ENCODE data around the gene FDXACB1.

The FDXACB1 gene

DNA sequence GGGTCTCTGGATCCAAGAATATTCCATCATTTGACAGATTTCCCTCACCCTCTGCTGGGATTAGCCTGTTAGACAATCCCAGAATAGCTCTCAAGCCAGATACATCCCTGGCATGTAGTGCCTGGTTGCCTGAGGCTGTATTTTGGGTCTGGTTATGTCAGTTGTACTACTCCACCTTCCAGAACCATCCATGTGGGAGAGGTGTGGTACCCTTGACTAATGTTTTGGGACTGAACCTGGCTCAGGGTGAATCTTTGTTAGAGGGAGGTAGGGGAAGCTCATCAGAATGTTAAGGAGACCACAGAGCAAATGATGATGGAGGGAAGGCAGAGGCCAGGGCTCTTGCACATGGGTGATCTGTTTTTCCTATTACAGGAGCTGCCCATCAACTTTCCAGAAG lies 45.0 kb upstream of the FDXACB1 start:
- H3K9me3 ChIP-seq (replicated peaks; ENCODE audit: insufficient read depth, low read length) = no peaks in the 10 kb centered on the region
- no peak overlapping the region for H3K27ac ChIP-seq (ENCODE audit: low read length)
- peaks cover 6% of the 10 kb centered on the region for H3K4me1 ChIP-seq (ENCODE audit: low read length)
- no peaks in the 10 kb centered on the region for H4K20me1 ChIP-seq (ENCODE audit: insufficient read depth, low read length)
- H2AFZ ChIP-seq (ENCODE audit: low read length) = no peak overlapping the region
- no peaks in the 10 kb centered on the region for H3K79me2 ChIP-seq (ENCODE audit: low read length)
- H3K27me3 ChIP-seq (replicated peaks; ENCODE audit: insufficient read depth, low read length) = no peaks in the 10 kb centered on the region
- no peaks in the 10 kb centered on the region for H3K9me2 ChIP-seq (replicated peaks; ENCODE audit: insufficient read depth, low read length)
- H3K4me2 ChIP-seq (ENCODE audit: low read depth, low read length) = no peak overlapping the region
- no peaks in the 10 kb centered on the region for H3K36me3 ChIP-seq (replicated peaks; ENCODE audit: insufficient read depth, low read length)
- DNase-seq = no peak
- TF ChIP-seq, protein P1, sequence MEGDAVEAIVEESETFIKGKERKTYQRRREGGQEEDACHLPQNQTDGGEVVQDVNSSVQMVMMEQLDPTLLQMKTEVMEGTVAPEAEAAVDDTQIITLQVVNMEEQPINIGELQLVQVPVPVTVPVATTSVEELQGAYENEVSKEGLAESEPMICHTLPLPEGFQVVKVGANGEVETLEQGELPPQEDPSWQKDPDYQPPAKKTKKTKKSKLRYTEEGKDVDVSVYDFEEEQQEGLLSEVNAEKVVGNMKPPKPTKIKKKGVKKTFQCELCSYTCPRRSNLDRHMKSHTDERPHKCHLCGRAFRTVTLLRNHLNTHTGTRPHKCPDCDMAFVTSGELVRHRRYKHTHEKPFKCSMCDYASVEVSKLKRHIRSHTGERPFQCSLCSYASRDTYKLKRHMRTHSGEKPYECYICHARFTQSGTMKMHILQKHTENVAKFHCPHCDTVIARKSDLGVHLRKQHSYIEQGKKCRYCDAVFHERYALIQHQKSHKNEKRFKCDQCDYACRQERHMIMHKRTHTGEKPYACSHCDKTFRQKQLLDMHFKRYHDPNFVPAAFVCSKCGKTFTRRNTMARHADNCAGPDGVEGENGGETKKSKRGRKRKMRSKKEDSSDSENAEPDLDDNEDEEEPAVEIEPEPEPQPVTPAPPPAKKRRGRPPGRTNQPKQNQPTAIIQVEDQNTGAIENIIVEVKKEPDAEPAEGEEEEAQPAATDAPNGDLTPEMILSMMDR (IDR thresholded peaks at IDR 0.05; ENCODE audit: low read length) = no peak
- no peak overlapping the region for H3K4me3 ChIP-seq (ENCODE audit: low read length)
- peaks cover 7% of the 10 kb centered on the region; the same call in 1 of the 2 replicates for H3F3A ChIP-seq (ENCODE audit: insufficient read depth, low read length)
- no peak overlapping the region for H3K9ac ChIP-seq (ENCODE audit: low read length)

DNA sequence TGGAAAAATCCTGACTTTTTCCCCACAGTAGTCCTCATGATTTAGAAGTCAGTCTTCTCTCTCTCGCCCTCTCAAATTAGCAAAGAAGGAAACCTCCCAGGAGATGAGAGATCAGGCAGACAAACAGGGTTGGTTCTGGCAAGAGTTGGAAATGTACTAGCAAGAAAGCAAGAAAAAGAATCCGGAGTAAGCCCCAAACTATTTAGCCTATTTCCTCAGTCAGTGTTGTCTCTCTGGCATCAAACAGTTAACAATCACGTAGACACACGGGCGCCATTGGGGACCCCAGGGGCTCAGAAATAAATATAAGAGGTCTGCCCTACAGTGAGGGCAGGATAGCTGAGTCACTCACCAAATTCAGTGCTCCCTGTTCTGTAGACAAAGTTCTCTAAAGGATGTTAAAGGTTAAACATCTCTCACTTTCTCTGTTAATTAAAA lies 44.4 kb upstream of the FDXACB1 start:
- H3K4me3 ChIP-seq (ENCODE audit: low read length) = no peak overlapping the region
- no peak overlapping the region for H3K4me2 ChIP-seq (ENCODE audit: low read depth, low read length)
- peaks cover 7% of the 10 kb centered on the region for H3F3A ChIP-seq (ENCODE audit: insufficient read depth, low read length)
- H3K36me3 ChIP-seq (replicated peaks; ENCODE audit: insufficient read depth, low read length) = no peaks in the 10 kb centered on the region
- DNase-seq = no peak
- no peaks in the 10 kb centered on the region for H3K9me2 ChIP-seq (replicated peaks; ENCODE audit: insufficient read depth, low read length)
- H3K79me2 ChIP-seq (ENCODE audit: low read length) = no peaks in the 10 kb centered on the region
- peaks cover 6% of the 10 kb centered on the region for H3K4me1 ChIP-seq (ENCODE audit: low read length)
- H3K27me3 ChIP-seq (replicated peaks; ENCODE audit: insufficient read depth, low read length) = no peaks in the 10 kb centered on the region
- H3K9ac ChIP-seq (ENCODE audit: low read length) = no peak overlapping the region
- no peaks in the 10 kb centered on the region for H4K20me1 ChIP-seq (ENCODE audit: insufficient read depth, low read length)
- no peaks in the 10 kb centered on the region for H3K9me3 ChIP-seq (replicated peaks; ENCODE audit: insufficient read depth, low read length)
- no peak for TF ChIP-seq EZH2 (optimal IDR thresholded peaks at IDR 0.05; ENCODE audit: low read depth, low read length)
- TF ChIP-seq, protein P1 (IDR thresholded peaks at IDR 0.05; ENCODE audit: low read length) = no peak
- no peak for TF ChIP-seq EZH2phosphoT487 (IDR thresholded peaks at IDR 0.05; ENCODE audit: low read length)
- no peak overlapping the region for H2AFZ ChIP-seq (ENCODE audit: low read length)
- no peak overlapping the region for H3K27ac ChIP-seq (ENCODE audit: low read length)

DNA sequence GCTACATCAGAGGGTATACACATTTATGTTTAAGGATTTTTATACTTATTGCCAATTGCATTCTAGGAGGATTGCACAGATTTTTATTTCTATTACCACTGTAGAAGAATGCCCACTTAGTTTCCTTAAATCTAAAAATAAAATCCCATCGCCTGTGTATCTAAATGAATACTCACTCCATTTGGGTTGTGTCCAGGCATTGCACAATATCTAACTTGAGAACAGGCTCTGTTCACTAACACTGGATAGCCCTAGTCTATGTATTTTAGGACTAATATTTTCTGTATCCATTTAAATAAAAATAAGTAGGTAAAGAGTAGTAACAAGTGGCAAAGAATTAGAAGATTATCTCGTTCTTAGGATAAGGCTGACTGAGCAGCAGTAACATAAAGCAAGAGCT lies 43.8 kb upstream of the FDXACB1 start:
- H3K4me1 ChIP-seq (ENCODE audit: low read length) = peaks cover 6% of the 10 kb centered on the region
- H3K9me3 ChIP-seq (replicated peaks; ENCODE audit: insufficient read depth, low read length) = no peaks in the 10 kb centered on the region
- H3F3A ChIP-seq (ENCODE audit: insufficient read depth, low read length) = peaks cover 7% of the 10 kb centered on the region
- H3K4me3 ChIP-seq (ENCODE audit: low read length) = no peak overlapping the region
- no peak overlapping the region for H2AFZ ChIP-seq (ENCODE audit: low read length)
- H3K36me3 ChIP-seq (replicated peaks; ENCODE audit: insufficient read depth, low read length) = no peaks in the 10 kb centered on the region
- no peak for DNase-seq
- H4K20me1 ChIP-seq (ENCODE audit: insufficient read depth, low read length) = no peaks in the 10 kb centered on the region
- no peak overlapping the region for H3K27ac ChIP-seq (ENCODE audit: low read length)
- no peaks in the 10 kb centered on the region for H3K9me2 ChIP-seq (replicated peaks; ENCODE audit: insufficient read depth, low read length)
- no peak overlapping the region for H3K4me2 ChIP-seq (ENCODE audit: low read depth, low read length)
- H3K27me3 ChIP-seq (replicated peaks; ENCODE audit: insufficient read depth, low read length) = no peaks in the 10 kb centered on the region
- no peak for TF ChIP-seq EZH2phosphoT487 (IDR thresholded peaks at IDR 0.05; ENCODE audit: low read length)
- H3K9ac ChIP-seq (ENCODE audit: low read length) = no peak overlapping the region
- no peaks in the 10 kb centered on the region for H3K79me2 ChIP-seq (ENCODE audit: low read length)

DNA sequence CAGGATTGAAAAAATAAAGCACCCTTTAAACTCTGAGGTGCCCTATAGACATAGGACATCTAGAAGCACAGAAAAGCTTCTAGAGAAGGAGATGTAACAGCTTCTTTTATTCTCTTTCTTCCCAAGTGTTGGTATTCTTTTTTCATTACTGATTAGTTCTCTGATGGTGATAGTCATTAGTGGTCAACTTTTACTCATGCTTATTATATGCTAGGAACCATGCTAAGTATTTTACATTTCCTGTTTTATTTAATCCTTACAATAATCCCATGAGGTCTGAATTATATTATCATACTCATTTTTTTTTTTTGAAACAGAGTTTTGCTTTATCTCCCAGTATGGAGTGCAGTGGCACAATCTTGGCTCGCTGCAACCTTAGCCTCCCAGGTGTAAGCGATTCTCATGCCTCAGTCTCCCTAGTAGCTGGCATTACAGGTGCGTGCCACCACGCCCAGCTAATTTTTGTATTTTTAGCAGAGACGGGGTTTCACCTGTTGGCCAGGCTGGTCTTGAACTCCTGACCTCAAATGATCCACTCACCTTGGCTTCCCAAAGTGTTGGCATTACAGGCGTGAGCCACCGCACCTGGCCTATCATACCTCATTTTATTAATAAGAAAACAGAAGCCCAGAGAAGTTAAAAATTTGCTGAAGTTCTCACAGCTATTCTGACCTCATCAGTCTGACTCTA lies 42.7 kb upstream of the FDXACB1 start:
- H3K4me1 ChIP-seq (ENCODE audit: low read length) = peaks cover 6% of the 10 kb centered on the region
- H4K20me1 ChIP-seq (ENCODE audit: insufficient read depth, low read length) = no peaks in the 10 kb centered on the region
- no peaks in the 10 kb centered on the region for H3K9me3 ChIP-seq (replicated peaks; ENCODE audit: insufficient read depth, low read length)
- no peak overlapping the region for H3K27ac ChIP-seq (ENCODE audit: low read length)
- H3K36me3 ChIP-seq (replicated peaks; ENCODE audit: insufficient read depth, low read length) = no peaks in the 10 kb centered on the region
- H3F3A ChIP-seq (ENCODE audit: insufficient read depth, low read length) = peaks cover 7% of the 10 kb centered on the region
- no peak overlapping the region for H3K9ac ChIP-seq (ENCODE audit: low read length)
- H3K4me2 ChIP-seq (ENCODE audit: low read depth, low read length) = no peak overlapping the region
- no peak for DNase-seq
- TF ChIP-seq EZH2phosphoT487 (IDR thresholded peaks at IDR 0.05; ENCODE audit: low read length) (no peak), EZH2 (optimal IDR thresholded peaks at IDR 0.05; ENCODE audit: low read depth, low read length) (no peak)
- TF ChIP-seq, protein P1 (IDR thresholded peaks at IDR 0.05; ENCODE audit: low read length) = no peak
- H3K27me3 ChIP-seq (replicated peaks; ENCODE audit: insufficient read depth, low read length) = no peaks in the 10 kb centered on the region
- no peak overlapping the region for H2AFZ ChIP-seq (ENCODE audit: low read length)
- no peaks in the 10 kb centered on the region for H3K9me2 ChIP-seq (replicated peaks; ENCODE audit: insufficient read depth, low read length)
- no peak overlapping the region for H3K4me3 ChIP-seq (ENCODE audit: low read length)
- no peaks in the 10 kb centered on the region for H3K79me2 ChIP-seq (ENCODE audit: low read length)
